ENCODE results near the gene ZNF155.

Gene ZNF155

GRCh38 chr19:43960411-43960810, 23.6 kb upstream of the ZNF155 start:
- no peak overlapping the region for H3K4me3 ChIP-seq (replicated peaks; ENCODE audit: low read depth, low read length)
- H3K27me3 ChIP-seq (replicated peaks; ENCODE audit: control insufficient read depth, insufficient read depth, low read length): no peaks in the 10 kb centered on the region
- TF ChIP-seq, protein P1, sequence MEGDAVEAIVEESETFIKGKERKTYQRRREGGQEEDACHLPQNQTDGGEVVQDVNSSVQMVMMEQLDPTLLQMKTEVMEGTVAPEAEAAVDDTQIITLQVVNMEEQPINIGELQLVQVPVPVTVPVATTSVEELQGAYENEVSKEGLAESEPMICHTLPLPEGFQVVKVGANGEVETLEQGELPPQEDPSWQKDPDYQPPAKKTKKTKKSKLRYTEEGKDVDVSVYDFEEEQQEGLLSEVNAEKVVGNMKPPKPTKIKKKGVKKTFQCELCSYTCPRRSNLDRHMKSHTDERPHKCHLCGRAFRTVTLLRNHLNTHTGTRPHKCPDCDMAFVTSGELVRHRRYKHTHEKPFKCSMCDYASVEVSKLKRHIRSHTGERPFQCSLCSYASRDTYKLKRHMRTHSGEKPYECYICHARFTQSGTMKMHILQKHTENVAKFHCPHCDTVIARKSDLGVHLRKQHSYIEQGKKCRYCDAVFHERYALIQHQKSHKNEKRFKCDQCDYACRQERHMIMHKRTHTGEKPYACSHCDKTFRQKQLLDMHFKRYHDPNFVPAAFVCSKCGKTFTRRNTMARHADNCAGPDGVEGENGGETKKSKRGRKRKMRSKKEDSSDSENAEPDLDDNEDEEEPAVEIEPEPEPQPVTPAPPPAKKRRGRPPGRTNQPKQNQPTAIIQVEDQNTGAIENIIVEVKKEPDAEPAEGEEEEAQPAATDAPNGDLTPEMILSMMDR (IDR thresholded peaks at IDR 0.05; ENCODE audit: insufficient read depth, low read length, poor library complexity, severe bottlenecking): no peak
- DNase-seq (ENCODE audit: extremely low read depth, insufficient read length): no peak
- H3K36me3 ChIP-seq (ENCODE audit: control insufficient read depth, insufficient read depth, low read length): no peaks in the 10 kb centered on the region; the same call in 1 of the 2 replicates

GRCh38 chr19:43966079-43966694, 17.8 kb upstream of the ZNF155 start:
- no peak for DNase-seq (ENCODE audit: extremely low read depth, insufficient read length)
- no peaks in the 10 kb centered on the region for H3K27me3 ChIP-seq (replicated peaks; ENCODE audit: control insufficient read depth, insufficient read depth, low read length)
- no peak overlapping the region for H3K4me3 ChIP-seq (replicated peaks; ENCODE audit: low read depth, low read length)
- TF ChIP-seq, protein P1 (IDR thresholded peaks at IDR 0.05; ENCODE audit: insufficient read depth, low read length, poor library complexity, severe bottlenecking): no peak
- peaks cover 2% of the 10 kb centered on the region for H3K36me3 ChIP-seq (ENCODE audit: control insufficient read depth, insufficient read depth, low read length)

DNA sequence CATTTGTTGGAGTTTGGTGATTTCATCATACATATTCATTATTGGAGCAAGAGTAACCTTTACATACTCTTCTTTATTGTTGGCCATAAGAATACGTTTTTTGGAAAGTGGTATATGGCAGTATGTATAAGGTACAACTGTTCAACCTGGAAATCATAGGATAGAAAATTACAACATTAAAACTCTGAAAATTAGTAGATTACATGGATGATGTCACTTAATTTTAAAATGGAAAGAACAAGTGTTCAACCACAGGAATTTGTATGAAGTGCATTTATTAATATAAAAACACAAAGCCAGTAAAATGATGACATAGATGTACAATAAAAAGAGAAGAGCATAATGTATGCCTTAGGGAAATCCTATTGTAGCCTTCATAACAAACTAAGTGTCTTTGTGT, 7.3 kb upstream of the ZNF155 start:
- no peak for DNase-seq (ENCODE audit: extremely low read depth, insufficient read length)
- TF ChIP-seq, protein P1 (IDR thresholded peaks at IDR 0.05; ENCODE audit: insufficient read depth, low read length, poor library complexity, severe bottlenecking): no peak
- Histone ChIP-seq H3K36me3 (ENCODE audit: control insufficient read depth, insufficient read depth, low read length) (no peaks in the 10 kb centered on the region), H3K4me3 (replicated peaks; ENCODE audit: low read depth, low read length) (no peak overlapping the region), H3K27me3 (replicated peaks; ENCODE audit: control insufficient read depth, insufficient read depth, low read length) (no peaks in the 10 kb centered on the region)

DNA sequence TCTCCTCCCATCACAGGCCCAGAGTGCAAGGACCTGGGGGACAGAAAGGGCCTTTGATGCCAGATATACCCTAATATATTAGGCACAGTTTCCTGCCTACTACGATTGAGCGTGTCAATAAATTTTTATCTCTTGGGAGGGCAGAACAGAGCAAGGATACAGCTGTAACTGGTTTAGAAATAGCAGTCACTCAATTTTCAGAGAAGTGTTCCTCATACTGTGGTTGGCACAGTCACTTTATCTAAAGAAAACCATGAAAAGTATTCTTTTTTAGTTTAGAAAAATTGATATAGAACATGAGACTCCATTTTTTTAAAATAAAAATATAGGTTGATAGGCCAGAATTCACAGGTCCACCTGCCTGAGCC, 460 bp upstream of the ZNF155 start:
- H3K4me3 ChIP-seq (replicated peaks; ENCODE audit: low read depth, low read length): peak overlapping the region; percentile 60

DNA sequence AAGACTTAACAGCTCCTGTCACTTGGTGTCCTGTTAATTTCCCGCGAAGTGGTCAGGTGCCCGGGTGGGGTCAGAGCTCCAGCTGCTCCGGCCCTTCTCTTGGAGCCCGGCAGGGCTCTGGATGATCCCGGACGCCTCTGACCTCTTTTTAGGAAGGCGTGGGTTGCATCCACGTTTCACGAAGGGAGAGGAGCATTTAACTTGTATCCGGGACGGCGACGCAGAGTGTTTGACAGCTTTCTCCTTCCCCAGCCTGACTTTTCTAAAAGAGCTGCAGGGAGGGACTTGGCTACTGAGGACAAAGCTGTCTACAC, 656 bp downstream of the ZNF155 start:
- DNase-seq (ENCODE audit: extremely low read depth, insufficient read length): peak; percentile 21
- Histone ChIP-seq H3K27me3 (replicated peaks; ENCODE audit: control insufficient read depth, insufficient read depth, low read length) (no peaks in the 10 kb centered on the region), H3K4me3 (replicated peaks; ENCODE audit: low read depth, low read length) (peak overlapping the region; percentile 60), H3K36me3 (ENCODE audit: control insufficient read depth, insufficient read depth, low read length) (no peaks in the 10 kb centered on the region)
- TF ChIP-seq, protein P1 (IDR thresholded peaks at IDR 0.05; ENCODE audit: insufficient read depth, low read length, poor library complexity, severe bottlenecking): no peak

More for the DNA sequence above, 460 bp upstream of the ZNF155 start:
- H3K36me3 ChIP-seq (ENCODE audit: control insufficient read depth, insufficient read depth, low read length): no peaks in the 10 kb centered on the region
- no peaks in the 10 kb centered on the region for H3K27me3 ChIP-seq (replicated peaks; ENCODE audit: control insufficient read depth, insufficient read depth, low read length)
- TF ChIP-seq, protein P1 (IDR thresholded peaks at IDR 0.05; ENCODE audit: insufficient read depth, low read length, poor library complexity, severe bottlenecking): no peak
- DNase-seq (ENCODE audit: extremely low read depth, insufficient read length): no peak
